Heart left ventricle (tissue), 16 donors: Measurements from ENCODE around the gene MVD. TPM values are rescaled to one million over a fixed set of nuclear protein-coding genes. Genes with fewer than 3 reads are reported as not detected.

ENCODE experiments used
- ATAC-seq, 4 donors: fragments of 200-7000 bp; cut with Tn5 transposase; one replicate each; pipeline ENCODE4 v1.9.1; 2020 to 2022; ENCODE audit warnings: moderate library complexity in 4 of 4, mild to moderate bottlenecking in 3 of 4, moderate number of reproducible peaks in 1 of 4
- DNase-seq, 5 donors: peaks; one replicate each; pipeline ENCODE4 v3.0.0-alpha.2; 2020
- H3K27ac ChIP-seq, 12 donors: fragments of 200-600 bp; sonication (generic) in 4 of 12; one replicate each; pipeline versions ENCODE4 v1.5.0 to v1.8.0; 2016 to 2022; ENCODE audit warnings: mild to moderate bottlenecking in 2 of 12
- H3K27me3 ChIP-seq, 9 donors: fragments of 200-600 bp; sonication (generic) in 2 of 9; one replicate each; pipeline versions ENCODE4 v1.5.1 to v1.8.0; 2016 to 2022; ENCODE audit warnings: mild to moderate bottlenecking in 3 of 9
- H3K36me3 ChIP-seq, 9 donors: fragments of 200-600 bp; sonication (generic) in 2 of 9; one replicate each; pipeline versions ENCODE4 v1.5.0 to v1.8.0; 2018 to 2022; ENCODE audit warnings: mild to moderate bottlenecking in 2 of 9
- H3K4me1 ChIP-seq, 12 donors: fragments of 200-600 bp; sonication (generic) in 4 of 12; one replicate each; pipeline versions ENCODE4 v1.5.0 to v1.8.0; 2016 to 2022; ENCODE audit warnings: mild to moderate bottlenecking in 3 of 12
- H3K4me3 ChIP-seq, 12 donors: fragments of 200-600 bp; sonication (generic) in 4 of 12; one replicate each; pipeline versions ENCODE4 v1.5.0 to v1.8.0; 2017 to 2022; ENCODE audit warnings: mild to moderate bottlenecking in 9 of 12, moderate library complexity in 4 of 12
- H3K9me3 ChIP-seq, 12 donors: fragments of 200-600 bp; sonication (generic) in 4 of 12; one replicate each; pipeline versions ENCODE4 v1.5.0 to v1.8.0; 2016 to 2022; ENCODE audit warnings: mild to moderate bottlenecking in 1 of 12
- POLR2A ChIP-seq, 2 donors: fragments of 450-650 bp; IDR thresholded peaks; one replicate each; pipeline ENCODE4 v1.6.1; 2017; ENCODE audit warnings: antibody characterized with exemption in 2 of 2, mild to moderate bottlenecking in 2 of 2, moderate library complexity in 2 of 2
- WGBS, 4 donors: extraction: QIAGEN DNeasy Blood & Tissue Kit in 2 of 4; methylation state at CpG; one replicate each; pipeline versions ENCODE4 v1.1.5 to v1.1.7; 2013 to 2018; 5-methylcytosine and 5-hydroxymethylcytosine counted together
- intact Hi-C, 10 donors: fragments of 100-400 bp; cut with DNase I; formaldehyde crosslinking; loops; one replicate each; pipeline versions ENCODE4 v1.11.1 to v1.14.2; 2022
- polyA plus RNA-seq, 2 donors: library from polyadenylated mRNA; stranded (reverse); fragments of 200-250 nt; gene quantifications; one replicate each; pipeline ENCODE4 v1.2.3, GENCODE V29; 2013
- total RNA-seq, 9 donors: library from RNA; depleted of rRNA in 2 of 9; stranded (reverse); fragments of >200 nt in 2 of 9; fragmentation: NEBNext Ultra II Directional in 3 of 9; extraction: Animal tissue kit (Norgen Biotek cat#: 25700) in 3 of 9; gene quantifications; one replicate each; pipeline versions ENCODE4 v1.1.0 to v1.2.4, GENCODE V29; 2016 to 2023
- TF ChIP-seq, protein P1 (sequence below), 12 donors: fragments of 200-600 bp; sonication (generic) in 4 of 12; IDR thresholded peaks; one replicate each; pipeline versions ENCODE4 v1.5.0 to v1.8.0; 2018 to 2022; ENCODE audit warnings: antibody characterized with exemption in 12 of 12, mild to moderate bottlenecking in 5 of 12
- donor health status: ischemic (EF 13 %, LVEDD 7.1; RV severe dilation, severe dysfunction).
- donor health status: healthy with polysubstance abuse.
- donor health status: DM: no; HTN: yes; CAD: no.
- donor health status: DM: no; HTN: no; CAD: no.
- donor health status: ischemic (EF 25% LVEDD 6.9; RV normal size, moderate dysfunction).
- donor health status: ischemic (EF 25% LVEDD 5.7; RV mildly dilated, moderate dysfunction).
- donor health status: healthy.
- donor health status: DM: yes; HTN: yes; CAD: no.
- donor health status: ischemic (EF 35%, LVEDD 5.7; RV mildly dilated, moderate dysfunction).
- donor health status: nonischemic (EF 11% LVEDD 7.7; RV severe dilation, severe dysfunction).
- donor health status: DM: yes; HTN: yes; CAD: no.
- donor health status: PGD.
- donor health status: ischemic (EF 29% LVEDD 5.4; RV normal size, mild dysfunction).
- donor health status: nonischemic (EF 23%, LVEDD 6.1; RV moderate dilation, normal function).

Gene MVD
- total and polyA plus RNA-seq, 11 donors = 17.5 to 41.2 (median 21.0) TPM

DNA sequence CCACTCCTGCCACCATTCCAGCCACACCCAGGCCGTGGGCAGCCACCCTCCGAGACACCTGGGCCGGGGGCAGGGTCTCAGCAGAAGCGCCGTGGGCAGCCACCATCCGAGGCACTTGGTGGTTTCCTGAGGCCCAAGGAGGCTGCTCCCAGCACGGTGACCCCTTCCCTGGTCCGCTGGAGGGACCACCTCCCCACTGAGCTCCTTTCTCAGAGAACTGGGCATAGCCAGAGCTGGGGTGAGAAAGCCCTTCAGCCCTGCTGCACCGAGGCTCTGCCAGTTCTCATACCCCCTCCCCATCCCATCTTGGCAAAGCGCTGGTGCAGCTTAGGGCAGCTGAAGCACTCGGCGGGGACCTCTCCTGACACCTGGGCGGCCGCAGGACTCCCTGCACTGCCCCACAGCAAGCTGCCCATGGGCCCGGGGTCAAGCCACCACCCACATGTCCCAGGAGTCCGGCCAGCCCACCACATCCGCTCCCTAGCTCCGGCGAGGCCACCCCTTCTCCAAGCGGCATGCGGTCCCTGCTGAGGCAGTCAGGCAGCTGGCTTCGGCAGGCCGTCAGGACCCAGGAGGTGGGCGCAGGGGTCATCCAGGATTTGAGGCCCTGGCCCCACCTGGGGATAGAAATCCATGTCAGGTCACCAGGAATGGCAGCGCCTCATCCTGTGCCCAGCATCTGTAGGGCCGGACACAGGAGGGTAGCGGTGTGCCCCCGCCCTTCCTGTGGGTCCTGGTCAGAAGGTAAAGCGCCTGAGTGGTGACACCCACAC lies 10.7 kb downstream of the MVD start:
- DNase-seq (no peak), ATAC-seq (no peak)
- TF ChIP-seq POLR2A (IDR thresholded peaks at IDR 0.05) = no peak
- TF ChIP-seq, protein P1, sequence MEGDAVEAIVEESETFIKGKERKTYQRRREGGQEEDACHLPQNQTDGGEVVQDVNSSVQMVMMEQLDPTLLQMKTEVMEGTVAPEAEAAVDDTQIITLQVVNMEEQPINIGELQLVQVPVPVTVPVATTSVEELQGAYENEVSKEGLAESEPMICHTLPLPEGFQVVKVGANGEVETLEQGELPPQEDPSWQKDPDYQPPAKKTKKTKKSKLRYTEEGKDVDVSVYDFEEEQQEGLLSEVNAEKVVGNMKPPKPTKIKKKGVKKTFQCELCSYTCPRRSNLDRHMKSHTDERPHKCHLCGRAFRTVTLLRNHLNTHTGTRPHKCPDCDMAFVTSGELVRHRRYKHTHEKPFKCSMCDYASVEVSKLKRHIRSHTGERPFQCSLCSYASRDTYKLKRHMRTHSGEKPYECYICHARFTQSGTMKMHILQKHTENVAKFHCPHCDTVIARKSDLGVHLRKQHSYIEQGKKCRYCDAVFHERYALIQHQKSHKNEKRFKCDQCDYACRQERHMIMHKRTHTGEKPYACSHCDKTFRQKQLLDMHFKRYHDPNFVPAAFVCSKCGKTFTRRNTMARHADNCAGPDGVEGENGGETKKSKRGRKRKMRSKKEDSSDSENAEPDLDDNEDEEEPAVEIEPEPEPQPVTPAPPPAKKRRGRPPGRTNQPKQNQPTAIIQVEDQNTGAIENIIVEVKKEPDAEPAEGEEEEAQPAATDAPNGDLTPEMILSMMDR (IDR thresholded peaks at IDR 0.05) = no peak
- no peak overlapping the region for H3K4me3 ChIP-seq
- peak overlapping the region in 11 of 12 donors; percentile 3 to 94 (median 74) for H3K27ac ChIP-seq
- H3K36me3 ChIP-seq = peaks cover 0 to 41% (median 8%) of the 10 kb centered on the region in 9 donors
- no peaks in the 10 kb centered on the region for H3K9me3 ChIP-seq
- H3K4me1 ChIP-seq = peaks cover 0 to 43% (median 14%) of the 10 kb centered on the region in 12 donors
- WGBS, 4 donors = 73 to 91% (median 88%) methylated on average over 6 to 29 of the region's 29 CpGs
- no peaks in the 10 kb centered on the region for H3K27me3 ChIP-seq
- intact Hi-C loops = loop anchor here in 2 of 10 donors (5.0 kb wide), 2 partner anchors 50 to 55 kb away; no protein-coding TSS in a partner anchor

GRCh38 chr16:88651276-88651988 lies 11.5 kb downstream of the MVD start:
- no peak for TF ChIP-seq POLR2A (IDR thresholded peaks at IDR 0.05)
- TF ChIP-seq, protein P1 (IDR thresholded peaks at IDR 0.05) = no peak
- intact Hi-C loops = loop anchor here in 2 of 10 donors (5.0 kb wide), 2 partner anchors 51 to 54 kb away; no protein-coding TSS in a partner anchor
- 44 to 80% (median 45%) methylated on average over 6 to 24 of the region's 24 CpGs for WGBS, 4 donors
- DNase-seq (peak; percentile 55 to 77 (median 70)), ATAC-seq (peak; percentile 41 to 82 (median 48))
- Histone ChIP-seq H3K27me3 (no peaks in the 10 kb centered on the region), H3K4me3 (peak overlapping the region; percentile 51 to 91 (median 76)), H3K4me1 (peaks cover 0 to 49% (median 14%) of the 10 kb centered on the region in 12 donors), H3K36me3 (peaks cover 0 to 45% (median 6%) of the 10 kb centered on the region in 9 donors), H3K9me3 (no peaks in the 10 kb centered on the region), H3K27ac (peak overlapping the region in 11 of 12 donors; percentile 52 to 94 (median 74))

DNA sequence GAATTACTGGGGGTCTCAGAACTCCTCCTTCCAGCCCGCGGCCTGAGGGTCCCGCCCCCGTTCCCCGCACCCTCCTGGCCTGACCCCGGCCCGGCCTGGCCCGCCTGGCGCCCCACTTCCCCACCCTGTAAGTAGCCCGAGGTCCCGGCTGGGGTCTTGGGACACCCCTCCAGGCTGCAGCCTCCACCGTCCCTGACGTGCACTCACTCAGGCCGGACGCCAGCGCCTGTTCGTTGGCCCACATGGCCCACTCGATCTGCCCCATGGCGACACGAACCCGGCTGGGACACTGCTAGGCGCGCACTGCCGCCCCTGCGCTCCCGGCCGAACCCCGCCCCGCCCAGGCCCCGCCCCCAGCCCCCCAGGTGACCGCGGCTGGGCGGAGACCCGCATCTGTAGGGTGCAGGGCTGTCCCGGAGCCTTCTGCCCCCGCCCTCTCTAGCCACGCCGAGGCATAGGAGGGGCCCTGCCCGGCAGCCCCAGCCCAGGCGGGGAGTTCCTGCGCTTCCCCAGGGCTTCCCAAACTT lies 12.1 kb downstream of the MVD start, which contains the start of gene CYBA:
CYBA (minus strand) TSS at position 305 of the 527 bp plus-strand sequence; CDS start at position 265, 40 bp downstream.
- Histone ChIP-seq H3K9me3 (no peaks in the 10 kb centered on the region), H3K27ac (peak within 1 kb of the TSS; percentile 17 to 94 (median 74)), H3K36me3 (peaks cover 0 to 51% (median 5%) of the 10 kb centered on the region in 9 donors), H3K4me1 (peaks cover 0 to 49% (median 14%) of the 10 kb centered on the region in 12 donors), H3K4me3 (peak within 1 kb of the TSS; percentile 51 to 91 (median 76)), H3K27me3 (no peaks in the 10 kb centered on the region)
- TF ChIP-seq, protein P1 (IDR thresholded peaks at IDR 0.05) = no peak
- peak in 1 of 2 donors; percentile 30 for TF ChIP-seq POLR2A (IDR thresholded peaks at IDR 0.05)
- DNase-seq = peak; percentile 77 to 92 (median 84)
- intact Hi-C loops = loop anchor here in 2 of 10 donors (5.0 kb wide), 2 partner anchors 51 to 54 kb away; no protein-coding TSS in a partner anchor
- peak; percentile 80 to 91 (median 86) for ATAC-seq
- 1 to 3% (median 1%) methylated on average over 6 to 41 of the region's 41 CpGs for WGBS, 4 donors
